Measurements from ENCODE around the gene AGPAT2. TPM values are rescaled to one million over a fixed set of nuclear protein-coding genes. Genes with fewer than 3 reads are reported as not detected.
A peak's percentile ranks its signal among the peaks of the same experiment; 100 is the strongest.

The AGPAT2 gene
- total RNA-seq, 2 donors from 2014 or later, result 71.9 to 81.9 TPM

- TF ChIP-seq CTCF (IDR thresholded peaks at IDR 0.05), result no peak
- no peak for DNase-seq (ENCODE audit: low spot score)
- Histone ChIP-seq H3K27me3 (no peaks in the 10 kb centered on the region), H3K36me3 (no peaks in the 10 kb centered on the region), H3K4me3 (no peak overlapping the region), H3K9me3 (no peaks in the 10 kb centered on the region), H3K4me1 (peaks cover 0 to 73% of the 10 kb centered on the region in 2 donors), H3K27ac (peak overlapping the region in 1 of 2 donors; percentile 84)
Observed at GRCh38 chr9:136683173-136683745, 4.0 kb downstream of the AGPAT2 start.

GRCh38 chr9:136682710-136683109, 4.5 kb downstream of the AGPAT2 start:
- H3K27me3 ChIP-seq, result no peaks in the 10 kb centered on the region
- H3K4me1 ChIP-seq, result peaks cover 0 to 73% of the 10 kb centered on the region in 2 donors
- H3K27ac ChIP-seq, result peak overlapping the region in 1 of 2 donors; percentile 58
- TF ChIP-seq CTCF (IDR thresholded peaks at IDR 0.05), result no peak
- H3K36me3 ChIP-seq, result no peaks in the 10 kb centered on the region
- H3K9me3 ChIP-seq, result no peaks in the 10 kb centered on the region
- no peak for DNase-seq (ENCODE audit: low spot score)
- no peak overlapping the region for H3K4me3 ChIP-seq

- no peaks in the 10 kb centered on the region for H3K36me3 ChIP-seq
- H3K4me1 ChIP-seq, result peaks cover 0 to 71% of the 10 kb centered on the region in 2 donors
- H3K27ac ChIP-seq, result peak overlapping the region in 1 of 2 donors; percentile 58
- H3K4me3 ChIP-seq, result no peak overlapping the region
- H3K9me3 ChIP-seq, result no peaks in the 10 kb centered on the region
- no peak for DNase-seq (ENCODE audit: low spot score)
- no peaks in the 10 kb centered on the region for H3K27me3 ChIP-seq
- no peak for TF ChIP-seq CTCF (IDR thresholded peaks at IDR 0.05)
Observed at GRCh38 chr9:136681945-136682699, 5.1 kb downstream of the AGPAT2 start.

- no peak for TF ChIP-seq CTCF (IDR thresholded peaks at IDR 0.05)
- Histone ChIP-seq H3K4me3 (no peak overlapping the region), H3K36me3 (peaks cover 11% of the 10 kb centered on the region), H3K27me3 (no peaks in the 10 kb centered on the region), H3K27ac (peak overlapping the region in 1 of 2 donors; percentile 58), H3K4me1 (peaks cover 0 to 66% of the 10 kb centered on the region in 2 donors), H3K9me3 (no peaks in the 10 kb centered on the region)
- DNase-seq (ENCODE audit: low spot score), result no peak
Observed at GRCh38 chr9:136681029-136681428, 6.2 kb downstream of the AGPAT2 start.

- Histone ChIP-seq H3K9me3 (no peaks in the 10 kb centered on the region), H3K36me3 (peaks cover 14% of the 10 kb centered on the region), H3K4me1 (peaks cover 0 to 50% of the 10 kb centered on the region in 2 donors), H3K27ac (peak overlapping the region; percentile 75 to 89), H3K27me3 (no peaks in the 10 kb centered on the region), H3K4me3 (no peak overlapping the region)
- no peak for TF ChIP-seq CTCF (IDR thresholded peaks at IDR 0.05)
- DNase-seq (ENCODE audit: low spot score), result peak; percentile 79
Observed at GRCh38 chr9:136679431-136679941, 7.8 kb downstream of the AGPAT2 start.

Measured in right atrium auricular region (tissue), 2 donors.